ENCODE measurements around the gene PCSK5.

PCSK5 gene

DNA sequence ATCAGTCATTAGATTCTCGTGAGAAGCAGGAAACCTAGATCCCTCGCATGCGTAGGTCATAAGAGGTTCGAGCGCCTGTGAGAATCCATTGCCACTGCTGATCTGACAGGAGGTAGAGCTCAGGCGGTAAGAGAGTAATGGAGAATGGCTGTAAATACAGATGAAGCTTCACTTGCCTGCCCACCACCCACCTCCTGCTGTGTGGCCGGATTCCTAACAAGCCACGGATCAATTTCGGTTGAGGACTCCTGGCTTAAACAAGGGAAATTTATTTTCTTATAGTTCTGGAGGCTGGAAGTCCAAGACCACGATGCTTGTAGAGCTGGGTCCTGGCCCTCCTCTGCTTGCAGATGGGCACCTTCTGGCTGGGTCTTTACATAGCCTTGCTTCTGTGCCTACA, 200.4 kb downstream of the PCSK5 start:
- DNase-seq: no peak

DNA sequence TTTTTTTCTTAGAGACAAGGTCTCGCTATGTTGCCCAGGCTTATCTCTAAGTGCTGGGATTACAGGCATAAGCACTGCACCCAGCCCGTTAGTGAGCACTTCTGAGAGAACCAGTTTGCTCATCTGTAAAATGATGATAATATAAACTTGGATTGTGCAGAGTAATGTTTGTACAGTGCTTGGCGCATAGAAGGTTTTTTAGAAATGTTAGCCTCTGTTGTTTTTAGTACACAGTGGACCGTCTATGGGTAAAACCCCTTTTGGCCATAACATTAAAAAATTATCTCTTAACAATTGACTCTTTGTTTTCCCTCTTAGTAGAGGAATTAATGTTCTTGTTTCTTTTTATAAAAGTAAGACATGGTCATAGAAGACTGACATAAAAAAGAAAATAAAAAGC, 202.1 kb downstream of the PCSK5 start:
- DNase-seq: peak; percentile 8

DNA sequence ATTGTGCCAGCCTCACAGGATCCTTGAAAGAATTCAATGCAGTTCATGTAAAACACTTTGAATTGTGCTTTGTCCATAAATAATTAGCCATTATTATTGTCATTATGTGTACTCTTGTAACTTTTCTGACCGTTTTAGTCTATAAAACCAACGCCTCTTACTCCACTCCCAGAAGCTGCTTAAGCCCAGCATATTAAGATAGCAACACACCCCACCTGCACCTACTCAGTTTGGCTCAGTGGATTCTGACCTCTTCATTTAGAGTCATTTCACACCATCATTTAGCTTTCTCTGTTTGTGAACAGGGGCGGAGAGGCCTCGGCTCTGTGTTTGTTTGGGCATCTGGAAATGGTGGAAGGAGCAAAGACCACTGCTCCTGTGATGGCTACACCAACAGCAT, 205.1 kb downstream of the PCSK5 start:
- no peak for DNase-seq

DNA sequence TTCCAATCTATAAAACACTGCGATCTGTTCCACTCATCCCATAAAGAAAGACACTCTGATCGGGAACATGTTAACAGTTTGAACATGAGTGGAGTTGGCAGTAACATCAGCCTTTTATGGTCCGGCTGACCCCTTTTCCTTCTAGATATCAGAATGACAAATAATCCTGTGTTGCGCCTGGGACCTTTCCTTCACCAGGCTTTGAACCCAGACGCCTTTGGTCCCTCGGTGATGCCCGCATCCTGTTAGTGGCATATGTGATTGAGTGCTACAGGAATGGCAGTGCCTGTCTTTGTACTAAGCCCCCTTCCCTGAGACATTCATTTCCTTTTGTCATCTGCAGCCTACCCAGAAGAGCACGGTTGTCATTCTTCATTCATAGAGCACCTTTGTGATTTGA, 209.0 kb downstream of the PCSK5 start:
- no peak for DNase-seq

DNA sequence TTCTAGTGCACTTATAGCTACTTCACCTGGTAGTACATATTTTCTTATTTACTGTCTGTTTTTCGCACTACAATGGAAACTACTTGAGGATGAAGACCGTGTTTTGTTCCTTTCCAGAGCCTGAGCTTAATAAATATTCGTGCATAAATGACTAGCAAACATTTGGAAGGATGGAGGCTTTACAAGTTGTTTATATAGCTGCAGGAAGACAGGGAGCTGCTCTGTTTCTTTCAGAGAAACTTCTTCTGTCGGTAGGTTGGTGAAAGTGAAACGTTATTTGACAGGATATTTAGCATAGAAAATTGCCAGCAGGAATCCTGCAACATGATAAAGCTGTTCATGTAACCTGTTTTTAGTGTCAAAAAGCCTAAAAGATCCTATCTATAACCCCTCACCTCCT, 210.6 kb downstream of the PCSK5 start:
- DNase-seq: peak; percentile 15

DNA sequence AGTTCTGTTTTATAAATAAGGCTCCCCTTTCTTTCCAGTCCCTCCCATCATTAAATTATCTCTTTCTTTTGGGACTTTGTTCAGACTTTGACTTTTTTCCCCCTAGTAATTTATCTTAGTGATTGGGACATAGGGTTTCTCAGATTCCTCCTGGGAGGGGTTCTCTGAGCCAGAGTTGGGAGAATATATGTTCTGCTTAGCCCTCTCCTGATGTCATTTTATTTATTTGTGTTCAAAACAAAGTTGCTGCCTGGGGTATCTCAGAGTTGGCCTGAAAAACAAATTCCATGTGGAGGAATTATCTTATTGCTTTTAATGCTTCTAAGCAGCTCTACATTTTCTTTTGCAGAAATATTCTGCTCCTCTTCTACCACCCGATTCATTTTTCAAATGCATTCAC, 211.0 kb downstream of the PCSK5 start:
- no peak for DNase-seq

DNA sequence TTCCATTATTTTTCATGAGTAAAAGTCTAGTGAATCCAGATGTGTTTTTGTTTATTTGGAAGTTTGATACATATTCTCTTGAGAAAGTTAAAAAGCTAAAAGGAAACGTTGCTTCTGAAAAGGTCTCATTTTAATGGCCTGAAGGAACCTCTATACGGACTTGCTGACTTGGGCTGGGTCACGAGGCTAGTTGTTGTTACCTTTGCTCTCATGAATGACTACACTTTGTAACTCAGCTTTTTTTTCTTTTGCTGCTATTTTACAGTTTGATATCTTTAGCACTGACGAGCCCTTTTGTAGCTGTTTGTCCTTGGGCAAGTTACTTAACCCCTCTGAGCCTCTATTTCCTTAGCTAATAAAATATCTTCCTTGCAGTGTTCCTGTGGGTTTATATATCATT, 211.5 kb downstream of the PCSK5 start:
- no peak for DNase-seq

DNA sequence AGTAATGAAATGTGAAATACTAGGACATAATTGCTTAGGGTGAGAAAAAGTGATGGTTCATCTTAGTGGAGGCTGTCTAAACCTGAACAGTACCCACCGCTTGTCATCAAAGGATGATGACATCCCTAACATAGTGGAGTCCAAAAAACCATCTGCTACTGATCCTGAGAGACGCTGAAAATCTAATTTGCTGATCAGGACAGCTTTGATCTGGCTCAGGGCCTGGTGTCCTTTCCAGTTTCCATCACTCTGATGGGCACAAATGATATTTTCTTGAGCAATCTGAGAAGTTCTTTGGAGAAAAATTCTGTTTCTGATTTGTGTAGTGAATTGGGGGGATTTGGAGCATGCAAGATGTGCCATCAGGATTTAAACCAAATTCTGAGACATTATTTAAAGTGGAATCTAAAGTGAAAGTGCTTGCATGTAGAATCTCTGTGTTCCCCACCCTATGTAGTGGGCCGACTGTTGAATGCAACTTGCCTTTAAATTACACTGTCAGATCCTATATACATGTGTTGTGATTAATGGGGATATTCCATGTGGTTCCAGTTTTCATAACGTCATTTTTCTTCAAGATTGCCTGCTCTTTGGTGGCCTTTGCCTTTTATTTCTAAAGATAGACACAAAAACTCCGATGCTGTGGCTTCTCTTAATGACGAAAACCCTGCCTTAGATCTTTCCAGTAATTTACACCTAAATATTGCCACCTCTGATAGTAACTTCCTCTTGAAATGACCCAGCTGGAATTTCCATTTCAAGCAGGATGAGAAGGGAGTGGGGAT, 213.2 kb downstream of the PCSK5 start:
- no peak for DNase-seq

DNA sequence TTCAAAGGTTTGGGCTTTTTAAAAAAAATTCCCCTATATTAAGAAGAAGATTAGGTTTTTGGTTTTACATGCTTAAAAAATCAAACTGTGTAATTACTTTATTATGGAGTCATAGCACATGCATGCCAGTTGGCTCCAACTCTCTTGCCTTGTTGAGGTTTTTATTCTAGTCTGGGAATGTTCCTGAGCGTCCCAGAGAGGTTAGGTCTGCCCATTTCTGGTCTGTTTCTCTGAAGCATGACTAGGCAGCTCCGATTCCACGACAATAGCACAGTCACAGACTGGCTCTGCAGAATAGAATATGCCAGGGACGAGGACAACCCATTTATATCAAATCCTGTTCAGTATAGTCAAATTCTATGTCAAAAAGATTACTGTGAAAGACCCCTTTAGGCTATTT, 217.0 kb downstream of the PCSK5 start:
- DNase-seq: no peak

DNA sequence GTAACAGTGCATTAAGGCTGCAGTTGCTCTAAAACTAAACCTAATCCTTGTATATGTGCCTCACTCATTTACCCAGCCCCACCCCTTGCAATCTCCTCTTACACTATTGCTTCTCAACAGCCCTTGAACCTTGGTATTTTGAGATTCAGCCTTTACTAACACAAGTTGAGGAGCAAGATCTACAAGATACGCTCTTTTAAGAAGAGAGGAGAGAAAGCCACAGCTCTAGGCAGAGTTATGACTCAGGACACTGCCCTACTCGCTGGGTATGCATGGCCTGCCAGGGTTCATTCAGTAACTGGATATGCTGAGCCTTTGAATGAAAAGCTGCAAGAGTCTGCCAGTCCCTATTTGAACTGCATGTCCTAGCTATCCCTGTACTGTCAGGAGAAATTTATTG, 219.5 kb downstream of the PCSK5 start:
- no peak for DNase-seq

DNA sequence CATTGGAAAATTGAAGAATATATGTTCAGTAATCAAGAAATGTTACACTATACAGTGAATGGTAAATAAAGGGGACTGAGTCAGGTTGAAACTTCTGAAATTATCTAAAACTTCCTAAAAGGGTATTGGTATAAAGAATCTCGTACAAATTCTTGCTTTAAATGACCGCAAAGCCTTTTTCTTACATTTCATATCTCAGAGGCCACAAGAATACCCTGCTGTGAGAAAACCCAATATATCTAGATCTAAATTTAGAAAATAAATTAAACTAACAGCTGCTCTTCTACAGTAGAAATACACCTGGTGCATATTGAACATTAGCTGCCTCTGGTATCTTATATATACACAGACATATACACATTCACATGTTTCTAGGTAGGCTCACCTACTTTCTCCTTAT, 221.7 kb downstream of the PCSK5 start:
- no peak for DNase-seq

DNA sequence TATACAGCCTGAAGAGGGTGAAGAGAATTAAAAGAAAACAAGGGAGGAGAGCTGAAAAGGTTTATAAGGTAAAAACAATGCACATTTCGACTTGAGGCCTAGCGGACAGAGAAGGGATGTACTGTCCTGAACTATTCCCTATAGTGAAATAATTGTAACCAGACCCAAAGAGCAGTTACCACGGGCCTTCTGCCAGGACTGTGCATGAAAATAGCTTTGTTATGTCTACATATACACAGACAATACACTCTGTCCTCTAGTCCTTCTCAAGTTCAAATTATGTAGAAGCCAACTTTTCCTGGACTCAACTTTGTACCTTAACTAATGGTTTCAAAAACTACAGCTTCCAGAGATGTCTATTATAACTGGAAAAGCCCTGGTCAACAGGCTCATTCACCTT, 223.7 kb downstream of the PCSK5 start:
- DNase-seq: no peak

DNA sequence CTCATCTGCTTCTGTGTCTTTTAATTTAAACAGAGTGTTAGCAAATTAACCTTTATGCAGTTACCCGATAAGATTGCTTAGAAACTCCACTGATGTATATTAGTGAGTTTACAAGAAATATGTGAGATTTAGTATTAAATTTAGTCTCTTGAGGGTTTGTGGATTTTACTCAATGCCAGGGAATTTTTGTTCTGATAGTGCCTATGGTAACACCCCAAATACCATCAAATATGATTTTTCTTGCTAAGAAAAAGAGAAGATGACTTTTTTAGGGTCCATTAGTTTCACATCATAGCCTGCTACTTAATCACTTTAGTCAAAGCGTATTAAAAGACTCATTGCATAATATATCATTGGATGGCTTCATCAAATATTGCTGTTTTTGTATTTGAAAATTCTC, 224.9 kb downstream of the PCSK5 start:
- DNase-seq: no peak

DNA sequence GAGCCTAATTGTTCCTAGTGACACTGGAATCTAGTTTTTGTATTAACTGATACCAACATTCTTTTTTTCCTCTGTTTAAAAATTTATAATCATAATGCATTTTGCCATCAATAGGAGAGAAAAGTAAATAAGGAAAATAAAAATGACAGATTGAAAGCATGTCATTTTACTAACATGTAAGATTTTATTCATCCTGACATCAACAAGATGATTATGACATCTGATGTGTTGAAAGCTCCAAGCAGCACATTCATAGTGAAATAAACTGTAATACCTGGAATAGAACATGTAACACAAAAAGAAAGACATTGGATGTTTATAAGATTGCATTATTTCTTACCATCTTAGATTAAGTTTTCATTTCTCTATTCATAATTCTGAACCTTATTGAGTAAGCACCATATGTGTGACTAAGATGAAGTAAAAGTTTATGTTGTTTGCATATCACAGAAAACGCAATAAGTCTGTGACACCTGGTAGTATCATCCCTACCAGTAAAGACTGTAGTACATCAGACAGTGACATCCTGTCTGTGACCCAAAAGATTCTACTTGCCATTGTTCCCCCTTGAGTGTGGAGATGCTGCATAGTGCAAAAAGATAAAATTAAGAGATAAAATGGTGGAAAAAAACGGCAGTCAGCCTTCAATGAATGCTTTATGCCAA, 225.6 kb downstream of the PCSK5 start:
- no peak for DNase-seq

DNA sequence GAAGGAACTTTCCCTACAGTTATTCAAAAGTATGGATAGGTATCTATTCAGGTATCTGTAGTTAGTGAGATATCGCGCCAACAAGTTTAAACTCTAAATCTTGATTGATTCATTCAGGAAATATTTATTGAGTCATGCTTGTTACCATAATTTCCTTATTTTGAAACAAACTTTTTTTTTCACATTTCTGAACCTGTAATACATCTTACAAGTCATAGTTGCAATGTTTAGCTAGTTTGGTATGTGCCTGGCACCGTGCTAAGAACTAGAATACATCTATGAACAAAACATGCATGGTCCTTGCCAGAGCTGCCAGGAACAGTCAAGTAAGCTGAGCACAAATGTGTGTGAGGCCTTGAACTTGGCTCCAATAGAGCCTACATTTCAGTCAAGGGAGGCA, 226.4 kb downstream of the PCSK5 start:
- DNase-seq: no peak

DNA sequence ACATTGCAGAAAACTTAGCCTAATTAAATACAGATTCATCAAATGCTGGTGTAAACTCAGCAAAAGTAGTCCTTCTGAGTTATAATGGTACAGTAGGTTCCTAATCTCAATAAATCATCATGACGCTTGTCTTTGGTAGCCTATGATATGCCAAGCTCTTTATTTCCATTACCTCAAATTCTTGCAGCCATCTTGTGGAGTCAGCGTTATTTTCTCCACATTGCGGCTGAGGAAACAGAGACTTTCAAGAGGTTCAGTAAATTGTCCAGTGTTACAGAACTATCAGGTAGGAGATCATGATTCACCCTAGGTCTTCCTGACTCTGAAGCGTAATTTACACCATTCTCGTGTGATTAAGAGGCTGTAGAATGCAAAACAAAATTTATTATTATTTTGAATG, 237.2 kb downstream of the PCSK5 start:
- DNase-seq: no peak

DNA sequence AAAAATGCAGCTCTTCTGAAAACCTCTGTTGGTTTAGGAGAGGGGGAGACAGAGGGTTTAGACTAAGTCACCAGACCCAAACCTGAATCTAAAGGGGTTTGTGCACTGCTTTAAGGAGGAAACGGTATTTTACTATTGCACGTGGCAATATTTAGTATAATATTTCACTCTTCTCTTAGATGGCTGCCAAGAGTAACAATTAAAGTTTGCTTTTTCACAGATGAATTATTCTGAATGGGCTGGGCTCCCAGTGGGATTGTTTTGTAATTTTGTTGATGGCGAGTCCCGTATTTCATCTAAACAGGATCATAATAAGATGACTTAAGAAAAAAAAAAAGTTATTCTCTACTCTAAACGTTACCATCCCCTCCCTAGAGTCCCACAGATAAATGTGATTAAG, 245.4 kb downstream of the PCSK5 start:
- DNase-seq: peak; percentile 12

DNA sequence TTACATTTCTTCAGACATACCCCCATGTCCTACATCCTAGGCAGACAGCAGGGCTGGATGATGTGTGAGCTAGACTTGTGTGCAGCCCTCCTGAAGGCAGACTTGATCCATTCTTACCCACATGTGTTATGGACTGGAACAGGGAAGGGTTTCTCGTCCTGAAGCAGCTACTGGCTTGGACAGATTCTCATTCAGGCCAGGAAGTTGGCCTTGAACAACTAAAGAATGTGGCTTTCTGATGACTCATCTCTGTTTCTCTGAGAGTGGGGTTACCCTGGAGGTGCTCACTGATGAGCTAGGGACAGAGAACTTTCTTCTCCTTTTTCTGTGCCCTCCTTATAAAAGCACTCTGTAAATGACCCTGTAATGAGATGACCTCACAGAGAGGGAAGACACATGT, 246.5 kb downstream of the PCSK5 start:
- no peak for DNase-seq

DNA sequence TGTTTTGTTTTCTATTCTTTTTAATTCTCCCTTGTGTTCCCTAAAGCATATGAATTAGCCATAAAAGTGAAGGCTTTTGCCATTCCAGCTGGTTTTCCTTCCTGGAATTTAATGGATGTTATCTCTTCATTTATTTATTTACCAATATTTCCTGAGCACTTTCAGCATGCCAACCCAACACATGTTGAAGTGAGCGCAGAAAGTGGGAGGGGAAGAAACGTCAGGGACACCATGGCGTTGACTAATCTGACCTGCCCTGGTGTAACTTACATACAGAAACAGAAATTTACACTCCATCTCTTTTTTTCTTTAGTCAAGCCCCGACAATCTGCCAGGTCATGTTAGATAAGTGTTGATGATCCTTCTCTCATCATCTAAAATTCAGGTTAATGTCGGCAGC, 247.5 kb downstream of the PCSK5 start:
- DNase-seq: no peak

DNA sequence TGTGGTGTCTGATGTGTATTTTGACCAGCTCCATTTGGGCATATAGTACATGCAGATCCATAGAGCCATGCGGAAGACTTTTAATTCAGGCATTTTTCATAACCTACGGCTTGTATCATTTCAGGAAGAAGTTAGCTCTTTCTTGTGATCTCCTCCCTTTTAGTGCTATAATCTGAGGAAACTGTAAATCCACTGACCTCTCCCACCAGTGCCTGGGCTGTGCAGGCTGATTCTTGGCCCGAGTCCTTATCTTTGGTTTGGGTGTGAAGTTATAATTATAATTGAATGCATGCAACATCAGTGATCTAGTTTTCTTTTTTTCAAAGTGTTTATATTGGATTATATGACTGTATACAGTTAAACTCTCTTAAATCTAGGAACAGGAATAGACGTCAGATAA, 247.9 kb downstream of the PCSK5 start:
- no peak for DNase-seq

DNA sequence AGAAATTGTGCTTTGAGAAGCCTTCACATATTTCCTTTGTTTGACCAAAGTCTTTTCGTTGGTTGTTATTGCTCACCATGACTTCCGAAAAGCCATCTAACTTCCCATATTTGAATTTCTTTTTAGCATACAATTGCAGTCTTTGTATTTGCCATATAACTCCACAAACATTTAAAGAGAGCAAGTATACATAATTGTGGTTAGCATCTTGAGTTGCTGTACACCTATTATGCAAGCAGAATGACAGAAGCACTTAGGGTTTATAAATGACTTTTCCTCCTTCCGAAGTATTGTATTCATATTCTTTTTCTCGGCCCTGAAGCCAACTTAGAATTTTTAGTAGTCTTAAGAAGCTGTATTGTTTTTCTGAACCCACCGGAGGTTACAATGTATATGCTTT, 253.4 kb downstream of the PCSK5 start:
- DNase-seq: no peak

DNA sequence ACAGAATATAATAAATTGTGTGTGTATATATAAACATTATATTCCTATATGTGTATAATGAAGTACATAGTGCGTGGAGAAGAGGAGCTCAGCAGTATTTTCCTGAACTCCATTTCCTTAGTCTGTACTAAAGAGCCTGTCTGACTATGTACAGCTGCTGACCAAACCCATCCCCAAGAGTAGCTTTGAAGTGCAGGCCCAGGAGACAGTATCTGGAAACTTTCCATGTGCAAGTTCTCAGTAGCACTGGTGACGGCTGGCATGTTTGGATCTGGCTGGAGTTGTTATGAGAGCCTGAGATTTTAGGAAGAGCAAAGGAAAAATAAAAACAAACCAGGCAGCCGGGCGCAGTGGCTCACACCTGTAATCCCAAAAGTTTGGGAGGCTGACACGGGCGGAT, 259.5 kb downstream of the PCSK5 start:
- DNase-seq: no peak

DNA sequence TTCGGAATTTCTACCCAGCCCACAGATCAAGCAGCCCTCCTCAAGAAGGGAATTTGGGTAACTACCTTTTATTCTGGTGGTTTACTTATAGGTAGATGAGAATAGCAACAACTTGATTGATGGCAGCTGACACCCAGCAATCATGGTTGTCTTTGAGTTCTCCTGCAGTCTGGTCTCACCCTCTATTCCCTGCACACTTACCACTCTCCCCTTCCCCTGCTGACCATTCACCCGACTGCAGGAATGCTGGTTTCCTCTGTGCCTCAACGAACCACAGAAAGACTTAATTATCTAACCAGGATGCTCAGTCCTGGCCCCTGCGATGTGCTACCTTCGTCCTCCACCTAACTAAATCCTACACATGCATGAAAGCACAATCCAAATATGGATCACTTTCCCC, 260.8 kb downstream of the PCSK5 start:
- DNase-seq: no peak

DNA sequence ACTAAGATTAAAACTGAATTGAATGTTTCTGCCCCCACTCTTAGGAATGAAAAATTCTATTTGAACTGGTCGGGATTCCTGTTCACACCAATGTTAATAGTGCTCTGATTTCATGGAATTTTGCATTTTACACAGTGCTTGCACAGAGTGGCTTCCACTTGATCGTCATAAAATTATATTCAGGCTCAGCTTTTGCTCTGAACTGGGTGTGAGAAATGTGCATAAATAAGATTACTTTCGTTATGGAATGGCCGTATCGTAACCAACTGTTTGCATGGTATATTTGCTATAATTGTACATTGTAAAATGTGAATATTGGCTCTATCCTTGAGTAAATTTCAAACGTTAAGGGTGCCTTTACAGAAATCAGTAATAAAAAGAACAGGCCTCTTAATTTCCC, 262.9 kb downstream of the PCSK5 start:
- DNase-seq: no peak

All from NCI-H2029 treated with DMSO at 0.1 percent for 48 hours (cell line).